Muscle layer of duodenum (tissue), 2 donors: ENCODE data around the gene ZC3HAV1L.
"Not testable (repeated sequence)": the region's sequence is repeated elsewhere in the genome, so short reads cannot be mapped to it uniquely, and the experiment has no call there.

Experiments
- H3K27ac ChIP-seq: one replicate; pipeline ENCODE4 v1.7.0; 2013; ENCODE audit warnings: mild to moderate bottlenecking, low read length
- H3K27me3 ChIP-seq: one replicate; pipeline ENCODE4 v1.7.0; 2013; ENCODE audit warnings: low read depth, mild to moderate bottlenecking, control low read depth, low read length
- H3K36me3 ChIP-seq, 2 donors: one replicate each; pipeline ENCODE4 v1.7.0; 2013; ENCODE audit warnings: low read length in 2 of 2, control low read depth in 1 of 2, mild to moderate bottlenecking in 1 of 2; ENCODE audit not compliant: insufficient read depth in 2 of 2, control insufficient read depth in 1 of 2
- H3K4me1 ChIP-seq, 2 donors: one replicate each; pipeline ENCODE4 v1.7.0; 2013; ENCODE audit warnings: low read length in 2 of 2, mild to moderate bottlenecking in 2 of 2, control low read depth in 1 of 2, moderate library complexity in 1 of 2; ENCODE audit not compliant: insufficient read depth in 2 of 2, control insufficient read depth in 1 of 2
- H3K4me3 ChIP-seq, 2 donors: one replicate each; pipeline ENCODE4 v1.7.0; 2013; ENCODE audit warnings: low read length in 2 of 2, low read depth in 1 of 2, mild to moderate bottlenecking in 1 of 2
- H3K9me3 ChIP-seq, 2 donors: one replicate each; pipeline ENCODE4 v1.7.0; 2013; ENCODE audit warnings: low read length in 2 of 2, control low read depth in 1 of 2, mild to moderate bottlenecking in 1 of 2; ENCODE audit not compliant: control insufficient read depth in 1 of 2
- donor health status: healthy.

ZC3HAV1L gene

DNA sequence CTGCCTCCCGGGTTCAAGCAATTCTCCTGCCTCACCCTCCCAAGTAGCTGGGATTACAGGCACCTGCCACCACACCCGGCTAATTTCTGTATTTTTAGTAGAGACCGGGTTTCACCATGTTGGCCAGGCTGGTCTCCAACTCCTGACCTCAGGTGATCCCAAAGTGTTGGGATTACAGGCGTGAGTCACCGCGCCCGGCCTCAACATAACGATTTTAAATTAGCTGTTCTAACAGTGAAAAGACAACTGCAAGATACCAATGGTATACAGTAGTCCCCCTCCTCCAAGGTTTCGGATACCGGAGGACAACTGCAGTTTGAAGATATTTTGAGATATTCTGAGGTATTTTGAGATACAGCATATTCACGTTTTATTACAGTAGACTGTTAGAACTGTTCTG is 59.7 kb downstream of the ZC3HAV1L start:
- peaks cover 0 to 13% of the 10 kb centered on the region in 2 donors for H3K4me1 ChIP-seq
- H3K9me3 ChIP-seq, H3K36me3 ChIP-seq, H3K27me3 ChIP-seq, H3K4me3 ChIP-seq, H3K27ac ChIP-seq: not testable (repeated sequence)
